IMR-90 (cell line): ENCODE data around the gene PMM1. TPM values are rescaled to one million over a fixed set of nuclear protein-coding genes. Genes with fewer than 3 reads are reported as not detected.

Experiments
- ATAC-seq: fragments of 200-7000 bp; cut with Tn5 transposase; 2 replicates; pipeline ENCODE4 v1.9.1; 2020; ENCODE audit warnings: low read depth, mild to moderate bottlenecking, moderate library complexity
- BruUV-seq: library from RNA; stranded (reverse); fragments of 400-500 nt; replicated peaks from 2 replicates; lab custom pipeline; 2021; lab: Mats Ljungman, UMichigan
- CTCF ChIA-PET: fragments of 300-600 bp; formaldehyde crosslinking; extraction: SDS; loops from one replicate; lab custom pipeline; 2021; ENCODE audit warnings: antibody characterized with exemption; lab: Yijun Ruan, JAX
- POLR2A ChIA-PET: fragments of 300-600 bp; sonication (Branson Sonifier 250); formaldehyde crosslinking; loops from one replicate; lab custom pipeline; 2022; ENCODE audit warnings: antibody characterized with exemption; ENCODE audit not compliant: unreplicated experiment; lab: Charles Lee
- DNase-seq: peaks from one replicate; pipeline ENCODE4 v3.0.0; 2013
- H2AFZ ChIP-seq: replicated peaks from 2 replicates; pipeline ENCODE3; 2013; ENCODE audit warnings: low read length, mild to moderate bottlenecking; ENCODE audit not compliant: poor library complexity
- H2AK5ac ChIP-seq: 2 replicates; pipeline ENCODE4 v1.6.1; 2013; ENCODE audit warnings: low read depth, low read length, inconsistent platforms
- H2AK9ac ChIP-seq: replicated peaks from 2 replicates; pipeline ENCODE3; 2013; ENCODE audit warnings: mild to moderate bottlenecking, low read depth, low read length, moderate library complexity; ENCODE audit not compliant: poor library complexity
- H2BK120ac ChIP-seq: 2 replicates; pipeline ENCODE4 v1.6.1; 2013; ENCODE audit warnings: low read depth, low read length, inconsistent platforms
- H2BK15ac ChIP-seq: 3 replicates; pipeline ENCODE4 v1.6.1; 2013; ENCODE audit warnings: low read depth, low read length, inconsistent platforms
- H2BK20ac ChIP-seq: 2 replicates; pipeline ENCODE4 v1.6.1; 2013; ENCODE audit warnings: low read depth, mild to moderate bottlenecking, inconsistent platforms, low read length, moderate library complexity
- H2BK5ac ChIP-seq: 2 replicates; pipeline ENCODE4 v1.6.1; 2013; ENCODE audit warnings: mild to moderate bottlenecking, low read depth, low read length, inconsistent platforms; ENCODE audit not compliant: poor library complexity, severe bottlenecking
- H3K14ac ChIP-seq: replicated peaks from 2 replicates; pipeline ENCODE4 v1.6.1; 2013; ENCODE audit warnings: low read depth, low read length, inconsistent platforms
- H3K18ac ChIP-seq: 2 replicates; pipeline ENCODE4 v1.6.1; 2013; ENCODE audit warnings: low read depth, low read length, control low read depth
- H3K23ac ChIP-seq: 2 replicates; pipeline ENCODE4 v1.6.1; 2013; ENCODE audit warnings: low read depth, low read length, inconsistent platforms
- H3K27ac ChIP-seq: 2 replicates; pipeline ENCODE4 v1.5.1; 2013; ENCODE audit warnings: mild to moderate bottlenecking, control low read depth, low read length; ENCODE audit not compliant: insufficient read depth
- H3K27me3 ChIP-seq: 2 replicates; pipeline ENCODE4 v1.6.1; 2013; ENCODE audit warnings: low read length; ENCODE audit not compliant: control insufficient read depth, insufficient read depth
- H3K36me3 ChIP-seq: 2 replicates; pipeline ENCODE4 v1.6.1; 2013; ENCODE audit warnings: low read length, mixed read lengths; ENCODE audit not compliant: control insufficient read depth, insufficient read depth
- H3K4ac ChIP-seq: 2 replicates; pipeline ENCODE4 v1.6.1; 2013; ENCODE audit warnings: low read depth, low read length, inconsistent platforms
- H3K4me1 ChIP-seq: 2 replicates; pipeline ENCODE4 v1.6.1; 2013; ENCODE audit warnings: low read length, mixed read lengths; ENCODE audit not compliant: control insufficient read depth, insufficient read depth
- H3K4me2 ChIP-seq: 2 replicates; pipeline ENCODE4 v1.6.1; 2013; ENCODE audit warnings: low read depth, mild to moderate bottlenecking, control low read depth, low read length, moderate library complexity
- H3K4me3 ChIP-seq: 2 replicates; pipeline ENCODE4 v1.5.1; 2013; ENCODE audit warnings: low read depth, mild to moderate bottlenecking, control low read depth, low read length, moderate library complexity; ENCODE audit not compliant: insufficient read depth
- H3K56ac ChIP-seq: 2 replicates; pipeline ENCODE4 v1.6.1; 2013; ENCODE audit warnings: low read length, inconsistent platforms; ENCODE audit not compliant: insufficient read depth; ENCODE audit errors: extremely low read depth
- H3K79me1 ChIP-seq, 2 experiments: 2 replicates each; pipeline ENCODE4 v1.6.1; 2013; ENCODE audit warnings: low read length in 2 of 2, inconsistent platforms in 1 of 2, low read depth in 1 of 2
- H3K9ac ChIP-seq: 2 replicates; pipeline ENCODE4 v1.6.1; 2013; ENCODE audit warnings: low read depth, low read length, control low read depth
- H3K9me1 ChIP-seq: 2 replicates; pipeline ENCODE4 v1.6.1; 2013; ENCODE audit warnings: low read length, inconsistent platforms; ENCODE audit not compliant: insufficient read depth
- H3K9me3 ChIP-seq: 2 replicates; pipeline ENCODE4 v1.6.1; 2013; ENCODE audit warnings: low read length; ENCODE audit not compliant: control insufficient read depth, insufficient read depth
- H4K20me1 ChIP-seq: 2 replicates; pipeline ENCODE4 v1.6.1; 2013; ENCODE audit warnings: low read length, inconsistent platforms; ENCODE audit not compliant: insufficient read depth
- H4K5ac ChIP-seq: 2 replicates; pipeline ENCODE4 v1.6.1; 2013; ENCODE audit warnings: mild to moderate bottlenecking, low read depth, low read length, control low read depth
- H4K8ac ChIP-seq, 2 experiments: 2 replicates each; pipeline ENCODE4 v1.6.1; 2013; ENCODE audit warnings: low read depth in 2 of 2, low read length in 2 of 2, control low read depth in 1 of 2, inconsistent platforms in 1 of 2
- H4K91ac ChIP-seq: 2 replicates; pipeline ENCODE4 v1.6.1; 2013; ENCODE audit warnings: low read depth, low read length, inconsistent platforms; ENCODE audit not compliant: insufficient read depth
- BHLHE40 ChIP-seq: fragments of 150-350 bp; IDR thresholded peaks from 2 replicates; pipeline ENCODE4 v1.6.1; 2016; ENCODE audit warnings: mild to moderate bottlenecking, low read depth, low read length
- CEBPB ChIP-seq: IDR thresholded peaks from 2 replicates; pipeline ENCODE4 v1.6.1; 2012; ENCODE audit warnings: low read depth, low read length, improper control_type of control experiment
- CHD1 ChIP-seq: IDR thresholded peaks from 2 replicates; pipeline ENCODE4 v1.6.1; 2012; ENCODE audit warnings: low read depth, low read length, improper control_type of control experiment
- FOS ChIP-seq: fragments of 150-350 bp; IDR thresholded peaks from 2 replicates; pipeline ENCODE4 v1.6.1; 2016; ENCODE audit warnings: low read depth, low read length
- MAFK ChIP-seq: IDR thresholded peaks from 2 replicates; pipeline ENCODE4 v1.6.1; 2012; ENCODE audit warnings: low read depth, low read length, improper control_type of control experiment
- MAZ ChIP-seq: IDR thresholded peaks from 2 replicates; pipeline ENCODE4 v1.6.1; 2012; ENCODE audit warnings: low read depth, mild to moderate bottlenecking, low read length, improper control_type of control experiment, moderate library complexity, borderline replicate concordance
- MXI1 ChIP-seq: IDR thresholded peaks from 2 replicates; pipeline ENCODE4 v1.6.1; 2012; ENCODE audit warnings: low read depth, mild to moderate bottlenecking, low read length, moderate library complexity, borderline replicate concordance
- NFE2L2 ChIP-seq: fragments of 150-350 bp; IDR thresholded peaks from 2 replicates; pipeline ENCODE4 v1.6.1; 2016; ENCODE audit warnings: low read depth, mild to moderate bottlenecking, low read length
- POLR2A ChIP-seq: IDR thresholded peaks from 2 replicates; pipeline ENCODE4 v1.6.1; 2012; ENCODE audit warnings: mild to moderate bottlenecking, low read depth, low read length
- RAD21 ChIP-seq: IDR thresholded peaks from 2 replicates; pipeline ENCODE4 v1.6.1; 2012; ENCODE audit warnings: low read length, improper control_type of control experiment
- RCOR1 ChIP-seq: IDR thresholded peaks from 2 replicates; pipeline ENCODE4 v1.6.1; 2012; ENCODE audit warnings: mild to moderate bottlenecking, low read length, improper control_type of control experiment; ENCODE audit not compliant: insufficient replicate concordance
- RFX5 ChIP-seq: IDR thresholded peaks from 2 replicates; pipeline ENCODE4 v1.8.0; 2012; ENCODE audit warnings: low read depth, mild to moderate bottlenecking, low read length, moderate library complexity
- SMC3 ChIP-seq: fragments of 150-350 bp; IDR thresholded peaks from 2 replicates; pipeline ENCODE4 v1.6.1; 2016; ENCODE audit warnings: low read depth, mild to moderate bottlenecking, antibody characterized with exemption, low read length, moderate library complexity
- WGBS, 2 experiments: methylation state at CpG; one replicate each; pipeline versions ENCODE4 v1.1.5 to v1.1.7; 2013; ENCODE audit warnings: missing lambda C conversion rate in 2 of 2; ENCODE audit not compliant: insufficient read length in 1 of 2; ENCODE audit errors: extremely low coverage in 2 of 2; 5-methylcytosine and 5-hydroxymethylcytosine counted together
- dilution Hi-C: fragments of 300-500 bp; cut with HindIII; formaldehyde crosslinking; loops from one replicate; pipeline ENCODE4 v1.14.3; 2018; ENCODE audit warnings: low sequenced_read_pairs; ENCODE audit not compliant: unreplicated experiment
- in situ Hi-C: fragments of 300-500 bp; cut with MboI; formaldehyde crosslinking; loops from 3 replicates; pipeline ENCODE4 v1.14.3; 2019; ENCODE audit warnings: low sequenced_read_pairs, inconsistent platforms, mixed read lengths
- intact Hi-C: fragments of 100-400 bp; cut with micrococcal nuclease; formaldehyde crosslinking; loops from 2 replicates; pipeline ENCODE4 v1.10.0; 2022
- polyA plus RNA-seq, 3 experiments: library from polyadenylated mRNA; depleted of rRNA; stranded (reverse); fragments of >200 nt; gene quantifications; 2 replicates each; pipeline ENCODE4 v1.2.3, GENCODE V29; 2012; ENCODE audit warnings: low replicate concordance in 1 of 3
- total RNA-seq: library from RNA; depleted of rRNA; stranded (reverse); fragments of >200 nt; gene quantifications from 2 replicates; pipeline ENCODE4 v1.2.3, GENCODE V29; 2012
- TF ChIP-seq, protein P1 (sequence below): fragments of 150-350 bp; IDR thresholded peaks from 2 replicates; pipeline ENCODE4 v1.6.1; 2017; ENCODE audit warnings: mild to moderate bottlenecking, antibody characterized with exemption, low read length, low read depth
- TF ChIP-seq, protein P2 (sequence below): fragments of 150-350 bp; IDR thresholded peaks from 2 replicates; pipeline ENCODE4 v1.6.1; 2016; ENCODE audit warnings: low read depth, mild to moderate bottlenecking, low read length, moderate library complexity, borderline replicate concordance
- TF ChIP-seq, protein P3 (sequence below): conservative IDR thresholded peaks from 2 replicates; pipeline ENCODE4 v1.5.1; 2012; ENCODE audit warnings: mild to moderate bottlenecking, low read depth, low read length, improper control_type of control experiment

The PMM1 gene
- total and polyA plus RNA-seq, 2 of the 4 experiments (the other 2 are of a cell fraction): 22.8 to 92.8 TPM

DNA sequence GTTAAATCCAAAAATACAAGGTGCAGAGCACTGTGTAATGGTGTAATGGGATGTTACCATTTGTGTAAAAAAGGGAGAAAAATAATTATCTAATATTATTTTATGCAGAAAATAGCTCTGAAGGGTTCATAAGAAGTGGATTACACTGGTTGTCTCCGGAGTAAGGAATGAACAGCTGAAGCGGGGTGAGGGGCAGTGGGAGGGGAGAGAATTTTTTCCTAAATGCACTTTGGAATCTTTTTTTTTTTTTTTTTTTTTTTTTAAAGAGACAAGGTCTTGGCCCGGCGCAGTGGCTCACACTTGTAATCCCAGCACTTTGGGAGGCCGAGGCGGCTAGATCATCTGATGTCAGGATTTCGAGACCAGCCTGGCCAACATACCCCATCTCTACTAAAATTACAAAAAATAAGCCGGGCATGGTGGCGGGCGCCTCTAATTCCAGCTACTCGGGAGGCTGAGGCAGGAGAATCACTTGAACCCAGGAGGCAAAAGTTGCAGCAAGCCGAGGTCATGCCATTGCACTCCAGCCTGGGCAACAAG, 38.6 kb downstream of the PMM1 start:
- in situ Hi-C loops: no loop called here
- Histone ChIP-seq H4K8ac (no peak overlapping the region), H3K79me1 (no peaks in the 10 kb centered on the region), H3K23ac (no peak overlapping the region), H3K36me3 (no peaks in the 10 kb centered on the region), H3K9me1 (peaks cover 7% of the 10 kb centered on the region), H3K14ac (no peak overlapping the region), H3K27ac (no peak overlapping the region), H2BK15ac (no peak overlapping the region), H3K9ac (no peak overlapping the region), H4K5ac (no peak overlapping the region), H2AK9ac (no peak overlapping the region), H4K91ac (no peak overlapping the region), H2BK120ac (no peak overlapping the region), H3K4me3 (no peak overlapping the region), H2BK20ac (no peak overlapping the region), H3K4me1 (peaks cover 8% of the 10 kb centered on the region), H3K18ac (no peak overlapping the region), H2AFZ (no peak overlapping the region), H2BK5ac (no peak overlapping the region), H3K27me3 (no peaks in the 10 kb centered on the region), H3K9me3 (no peaks in the 10 kb centered on the region), H3K4ac (no peak overlapping the region), H3K56ac (no peak overlapping the region), H3K4me2 (no peak overlapping the region), H4K20me1 (no peaks in the 10 kb centered on the region), H2AK5ac (no peak overlapping the region)
- dilution Hi-C loops: no loop called here
- POLR2A ChIA-PET: no interaction called here
- no CpG with 5 or more reads among the region's 12 CpGs for WGBS, 2 experiments
- CTCF ChIA-PET: interaction anchor here (0.7 kb wide), 1 partner anchor 515 kb away, joined by 4 read pairs; no protein-coding TSS in a partner anchor
- no TSS peak for BruUV-seq
- TF ChIP-seq, protein P1, sequence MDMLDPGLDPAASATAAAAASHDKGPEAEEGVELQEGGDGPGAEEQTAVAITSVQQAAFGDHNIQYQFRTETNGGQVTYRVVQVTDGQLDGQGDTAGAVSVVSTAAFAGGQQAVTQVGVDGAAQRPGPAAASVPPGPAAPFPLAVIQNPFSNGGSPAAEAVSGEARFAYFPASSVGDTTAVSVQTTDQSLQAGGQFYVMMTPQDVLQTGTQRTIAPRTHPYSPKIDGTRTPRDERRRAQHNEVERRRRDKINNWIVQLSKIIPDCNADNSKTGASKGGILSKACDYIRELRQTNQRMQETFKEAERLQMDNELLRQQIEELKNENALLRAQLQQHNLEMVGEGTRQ: no peak
- TF ChIP-seq RFX5 (no peak), MAFK (no peak), BHLHE40 (no peak), NFE2L2 (no peak), FOS (no peak), SMC3 (no peak), CHD1 (no peak), RCOR1 (no peak), MXI1 (no peak), POLR2A (no peak), MAZ (no peak), CEBPB (no peak), RAD21 (no peak)
- TF ChIP-seq, protein P2, sequence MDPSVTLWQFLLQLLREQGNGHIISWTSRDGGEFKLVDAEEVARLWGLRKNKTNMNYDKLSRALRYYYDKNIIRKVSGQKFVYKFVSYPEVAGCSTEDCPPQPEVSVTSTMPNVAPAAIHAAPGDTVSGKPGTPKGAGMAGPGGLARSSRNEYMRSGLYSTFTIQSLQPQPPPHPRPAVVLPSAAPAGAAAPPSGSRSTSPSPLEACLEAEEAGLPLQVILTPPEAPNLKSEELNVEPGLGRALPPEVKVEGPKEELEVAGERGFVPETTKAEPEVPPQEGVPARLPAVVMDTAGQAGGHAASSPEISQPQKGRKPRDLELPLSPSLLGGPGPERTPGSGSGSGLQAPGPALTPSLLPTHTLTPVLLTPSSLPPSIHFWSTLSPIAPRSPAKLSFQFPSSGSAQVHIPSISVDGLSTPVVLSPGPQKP: no peak
- TF ChIP-seq, protein P3, sequence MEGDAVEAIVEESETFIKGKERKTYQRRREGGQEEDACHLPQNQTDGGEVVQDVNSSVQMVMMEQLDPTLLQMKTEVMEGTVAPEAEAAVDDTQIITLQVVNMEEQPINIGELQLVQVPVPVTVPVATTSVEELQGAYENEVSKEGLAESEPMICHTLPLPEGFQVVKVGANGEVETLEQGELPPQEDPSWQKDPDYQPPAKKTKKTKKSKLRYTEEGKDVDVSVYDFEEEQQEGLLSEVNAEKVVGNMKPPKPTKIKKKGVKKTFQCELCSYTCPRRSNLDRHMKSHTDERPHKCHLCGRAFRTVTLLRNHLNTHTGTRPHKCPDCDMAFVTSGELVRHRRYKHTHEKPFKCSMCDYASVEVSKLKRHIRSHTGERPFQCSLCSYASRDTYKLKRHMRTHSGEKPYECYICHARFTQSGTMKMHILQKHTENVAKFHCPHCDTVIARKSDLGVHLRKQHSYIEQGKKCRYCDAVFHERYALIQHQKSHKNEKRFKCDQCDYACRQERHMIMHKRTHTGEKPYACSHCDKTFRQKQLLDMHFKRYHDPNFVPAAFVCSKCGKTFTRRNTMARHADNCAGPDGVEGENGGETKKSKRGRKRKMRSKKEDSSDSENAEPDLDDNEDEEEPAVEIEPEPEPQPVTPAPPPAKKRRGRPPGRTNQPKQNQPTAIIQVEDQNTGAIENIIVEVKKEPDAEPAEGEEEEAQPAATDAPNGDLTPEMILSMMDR: no peak
- DNase-seq: no peak
- no peak for ATAC-seq
- intact Hi-C loops: no loop called here
